DMS114 treated with DMSO at 0.1 percent for 48 hours (cell line): ENCODE measurements around the gene GEN1.

Source experiments
- DNase-seq: peaks from one replicate; lab custom pipeline; 2025; ENCODE audit not compliant: unreplicated experiment; lab: John Stamatoyannopoulos, UW

The GEN1 gene

DNA sequence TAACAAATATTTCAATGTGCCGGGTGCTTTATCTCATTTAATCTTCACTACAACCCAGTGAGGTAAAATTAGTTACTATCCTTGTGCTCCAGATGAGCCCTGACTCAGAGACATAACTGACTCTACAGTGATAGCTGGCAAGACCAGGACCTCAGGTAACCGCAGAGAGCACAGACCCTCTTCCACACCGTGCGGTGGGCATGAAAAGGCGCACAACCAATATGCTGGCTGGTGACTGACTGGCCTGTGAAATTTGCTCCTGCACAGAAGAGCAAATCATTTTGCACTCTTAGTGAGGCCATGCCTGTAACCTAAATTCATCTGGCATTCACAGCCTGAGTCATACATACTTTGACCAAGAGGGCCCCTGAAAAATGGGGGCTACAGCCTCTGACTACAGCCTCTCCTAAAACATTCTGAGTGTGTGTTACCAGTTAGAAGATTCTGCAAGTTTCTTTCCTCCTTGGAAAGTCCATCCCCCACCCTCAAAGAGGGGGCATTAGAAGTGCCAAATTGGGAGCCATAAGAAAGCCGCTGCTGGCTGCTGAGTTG is 39.9 kb downstream of the GEN1 start:
- no peak for DNase-seq

DNA sequence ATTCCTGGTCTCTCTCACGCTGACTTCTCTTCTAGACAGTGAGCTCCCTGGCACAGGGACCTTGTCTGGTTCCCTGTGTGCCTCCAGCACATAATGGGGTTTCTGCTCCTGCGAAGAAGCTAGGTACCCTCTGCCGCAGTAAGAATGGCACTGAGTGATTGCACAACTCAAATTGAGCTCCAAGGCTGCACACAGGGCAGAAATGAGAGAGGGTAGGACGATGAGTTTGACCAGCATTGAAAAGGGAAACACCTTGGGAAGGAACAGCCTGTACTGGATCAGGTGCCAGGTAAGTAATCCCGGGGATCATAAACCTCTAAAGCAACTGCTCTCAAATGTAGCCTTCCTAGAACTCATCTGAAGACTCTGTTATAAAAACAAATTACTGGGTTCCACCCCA is 41.4 kb downstream of the GEN1 start:
- no peak for DNase-seq

DNA sequence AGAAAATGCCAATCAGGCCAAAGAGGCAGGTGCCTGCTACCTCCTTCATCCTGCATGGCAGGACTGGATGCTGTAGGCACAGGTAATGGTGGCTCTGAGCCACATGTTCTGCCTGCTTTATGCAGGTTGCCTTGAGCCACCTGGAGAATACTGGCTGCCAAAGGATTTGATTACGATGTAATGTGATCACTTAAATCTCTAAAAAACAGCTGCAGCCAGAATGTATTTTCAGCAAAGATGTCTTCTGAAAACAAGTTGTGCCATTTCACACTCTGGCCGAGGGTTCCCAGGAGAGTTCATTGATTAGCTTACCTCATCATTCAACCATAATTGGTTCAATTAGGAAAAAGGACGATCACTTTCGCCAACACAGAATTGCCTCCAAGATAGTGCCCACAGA is 44.4 kb downstream of the GEN1 start:
- no peak for DNase-seq

DNA sequence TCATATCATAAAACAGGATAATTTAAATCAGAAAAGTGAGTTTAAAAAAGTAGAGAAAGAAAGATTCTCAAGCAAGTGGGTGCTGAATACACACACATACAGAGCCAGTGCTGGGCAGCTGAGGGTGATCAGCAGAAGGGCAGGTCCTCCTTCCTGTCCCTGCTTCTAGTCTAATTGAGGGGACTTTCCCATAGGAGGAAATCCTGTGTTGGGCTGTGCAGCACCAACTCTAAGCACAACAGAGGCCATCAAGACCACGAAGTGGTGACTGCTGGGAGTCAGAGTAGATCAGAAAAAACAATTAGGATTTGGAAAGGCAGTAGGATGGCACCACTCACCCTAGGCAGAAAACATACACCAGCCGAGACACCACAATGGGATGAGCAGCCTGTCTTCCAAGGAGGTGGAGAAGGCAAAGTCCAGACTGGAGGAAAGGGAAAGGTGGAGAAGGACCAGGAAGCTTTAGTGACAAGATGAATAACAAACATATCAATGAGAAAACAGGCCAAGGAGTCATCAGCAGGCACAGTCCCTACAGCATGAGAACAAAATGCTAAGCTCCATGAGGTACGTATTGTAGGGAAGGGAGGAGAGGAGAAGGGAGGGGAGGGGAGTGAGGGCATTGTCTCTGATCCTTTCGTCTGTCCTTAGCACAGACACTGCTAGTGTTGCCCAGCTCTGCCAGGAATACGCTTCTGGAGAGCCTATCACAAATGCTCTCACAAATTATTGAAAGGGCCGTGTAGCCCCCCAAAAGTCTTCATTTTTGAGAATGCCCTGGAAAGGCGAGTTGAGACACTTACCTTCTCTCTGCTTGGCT is 45.6 kb downstream of the GEN1 start:
- no peak for DNase-seq

DNA sequence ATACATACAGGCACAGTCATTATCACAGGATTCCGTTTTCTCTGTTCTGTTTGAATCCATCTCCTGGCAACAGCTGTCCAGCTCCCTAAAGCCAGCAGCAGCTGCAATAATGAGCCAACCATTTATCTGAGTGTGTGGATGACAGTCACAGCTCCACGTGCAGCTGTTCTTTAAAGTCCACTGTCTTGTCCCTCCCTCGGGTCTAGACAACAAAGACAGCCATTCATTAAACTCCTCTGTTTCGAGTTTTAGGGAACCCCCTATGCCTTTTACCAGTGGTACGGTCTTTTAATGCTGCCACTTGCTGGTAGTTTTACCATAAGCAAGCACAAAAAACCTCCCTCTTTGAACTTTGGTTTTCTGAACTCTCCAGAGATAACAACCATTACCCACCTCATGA is 46.3 kb downstream of the GEN1 start:
- DNase-seq = no peak

DNA sequence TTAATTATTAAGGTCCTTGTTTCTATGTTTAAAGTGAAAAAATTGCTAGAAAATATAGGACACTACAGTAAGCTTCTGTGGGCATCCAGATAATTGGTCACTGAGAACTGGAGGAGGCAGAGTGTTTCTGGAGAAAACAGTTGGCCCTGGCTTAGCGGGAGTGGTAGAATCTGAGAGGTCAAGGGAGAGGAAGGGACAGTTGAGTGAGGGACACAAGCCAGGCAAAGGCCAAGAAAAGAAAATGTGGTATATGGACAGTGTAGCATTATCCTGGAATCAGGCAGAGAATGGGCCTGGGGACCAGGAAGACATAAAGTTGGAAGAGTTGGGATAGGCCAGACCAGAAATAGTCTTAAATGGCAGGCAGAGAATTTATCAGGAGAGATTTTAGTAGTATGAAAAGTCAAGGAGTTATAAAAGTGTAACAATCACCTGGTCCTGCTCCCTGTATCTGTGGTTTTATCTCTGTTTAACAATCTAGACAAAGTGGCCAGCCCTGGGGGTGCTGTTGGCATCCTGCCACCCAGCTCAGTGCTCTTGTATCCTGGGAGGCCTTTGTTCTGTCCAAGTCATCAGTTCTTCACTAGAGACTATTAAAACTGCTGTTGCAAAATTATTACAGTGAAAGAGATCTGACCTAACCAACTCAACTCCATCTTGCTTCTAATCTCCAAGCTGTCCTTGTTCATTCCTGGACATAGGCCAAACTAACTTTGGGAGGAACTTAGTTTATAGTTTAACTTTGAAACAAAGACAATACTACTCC is 46.9 kb downstream of the GEN1 start:
- DNase-seq = no peak

DNA sequence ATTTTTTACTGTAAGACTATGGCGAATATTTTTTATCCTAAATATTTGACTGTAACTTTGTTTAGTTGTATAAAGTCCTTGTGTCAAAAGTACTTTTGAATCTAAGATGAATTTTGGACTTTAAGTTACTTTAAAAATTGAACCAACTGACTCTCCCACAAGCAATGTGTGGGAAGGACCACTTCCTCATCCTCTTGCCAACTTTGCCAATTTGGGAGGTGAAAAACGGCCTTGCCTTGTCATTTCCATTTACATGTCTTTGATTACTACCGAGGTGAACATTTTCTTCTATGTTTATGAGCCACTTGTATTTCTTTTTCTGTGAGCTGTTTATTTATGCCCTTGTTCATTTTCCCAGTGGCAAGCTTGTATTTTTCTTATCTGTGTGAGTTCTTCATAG is 49.6 kb downstream of the GEN1 start:
- no peak for DNase-seq

DNA sequence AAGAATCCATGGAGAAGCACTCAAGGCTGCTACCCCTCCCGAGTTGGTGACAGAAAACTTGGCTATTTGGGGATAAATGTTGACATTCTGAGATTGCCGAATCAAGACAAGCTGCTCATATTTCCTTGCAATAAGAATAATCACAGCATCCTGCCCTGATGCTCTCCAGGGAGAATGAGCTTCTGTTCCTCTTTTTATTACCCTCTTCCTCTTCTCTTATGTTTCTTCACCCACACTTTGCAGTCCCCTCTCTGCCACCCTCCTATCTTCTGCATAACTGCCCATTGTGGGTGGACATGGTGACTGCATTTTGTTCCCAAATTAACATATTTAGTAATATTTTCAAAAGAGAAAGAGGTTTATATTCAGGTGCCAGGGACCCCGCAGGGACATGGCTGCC is 50.4 kb downstream of the GEN1 start:
- DNase-seq = no peak

DNA sequence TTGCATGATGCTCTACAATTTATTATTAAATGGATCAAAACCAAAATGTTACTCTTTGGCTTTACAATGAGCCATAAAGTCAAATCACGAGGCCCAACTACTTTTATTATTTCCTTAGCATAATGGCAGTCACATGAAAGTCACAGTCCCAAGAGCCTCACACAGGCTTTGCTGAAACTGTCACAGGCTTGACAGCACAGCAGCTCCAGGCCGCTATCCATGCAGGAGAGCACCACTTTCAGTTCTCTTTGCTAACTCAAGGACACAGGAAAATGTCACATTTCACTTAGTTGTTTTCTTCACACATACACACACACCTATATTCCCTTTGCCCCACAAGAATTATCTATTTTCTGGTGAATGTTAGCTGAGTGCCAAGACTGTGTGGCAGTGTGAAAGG is 51.2 kb downstream of the GEN1 start:
- no peak for DNase-seq

DNA sequence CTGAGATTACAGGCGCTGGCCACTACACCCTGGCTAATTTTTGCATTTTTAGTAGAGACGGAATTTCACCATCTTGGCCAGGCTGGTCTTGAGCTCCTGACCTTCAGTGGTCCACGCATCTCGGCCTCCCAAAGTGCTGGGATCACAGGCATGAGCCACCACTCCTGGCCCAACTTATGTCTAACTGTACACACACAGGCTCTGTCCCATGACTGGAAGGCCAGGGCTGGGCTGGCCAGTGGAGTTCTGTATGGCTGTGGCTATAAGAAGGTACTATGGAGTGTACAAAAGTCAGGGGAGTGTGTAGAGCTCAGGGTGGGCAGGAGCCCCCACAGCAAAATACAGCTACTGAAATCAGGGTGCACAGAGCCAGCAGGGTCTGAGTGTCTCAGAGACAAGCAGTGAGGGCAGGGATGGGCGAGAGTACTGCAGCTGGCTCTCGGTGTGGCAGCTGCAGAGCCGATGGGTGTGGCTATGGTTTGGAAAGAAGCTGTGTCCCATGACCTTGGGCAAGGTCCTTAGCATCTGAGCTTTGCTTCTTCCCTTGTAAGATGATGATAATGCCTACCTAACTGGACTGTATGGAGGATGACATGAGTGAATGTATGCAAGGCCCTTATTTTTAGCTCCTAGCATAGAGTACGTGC is 51.9 kb downstream of the GEN1 start:
- no peak for DNase-seq

DNA sequence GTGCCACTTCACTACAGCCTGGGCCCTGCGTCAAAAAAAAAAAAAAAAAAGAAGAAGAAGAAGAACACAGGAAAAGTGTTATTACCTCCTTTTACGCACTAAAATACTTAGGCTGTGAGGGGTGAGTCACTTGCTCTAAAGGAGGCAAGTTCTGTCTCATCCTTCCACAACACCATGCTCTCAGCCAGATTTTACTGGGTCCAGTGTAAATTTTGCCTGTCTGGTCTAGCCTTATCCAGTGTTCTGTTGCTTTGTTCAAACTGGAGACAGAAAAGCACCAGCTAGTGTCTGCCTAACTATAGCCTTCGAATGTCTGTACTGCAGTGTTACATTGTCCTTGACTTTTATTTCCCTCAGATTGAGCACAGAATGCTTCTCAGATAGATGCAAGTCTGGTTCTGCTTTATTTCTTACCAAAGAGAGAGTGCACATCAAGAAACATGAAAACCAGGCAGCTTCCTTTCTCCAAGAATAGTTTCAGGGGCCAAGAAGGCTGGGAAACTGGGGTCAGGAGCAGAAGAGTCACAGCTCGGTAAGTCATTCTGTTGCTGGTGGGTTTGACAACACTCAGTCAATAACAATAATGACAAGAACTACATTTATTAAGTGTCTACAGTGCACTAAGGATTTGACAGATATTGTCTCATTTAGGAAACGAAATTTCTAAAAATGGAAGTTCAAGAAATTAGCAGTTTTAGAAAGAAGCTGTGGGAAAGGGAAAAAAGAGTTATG is 59.2 kb downstream of the GEN1 start:
- no peak for DNase-seq

DNA sequence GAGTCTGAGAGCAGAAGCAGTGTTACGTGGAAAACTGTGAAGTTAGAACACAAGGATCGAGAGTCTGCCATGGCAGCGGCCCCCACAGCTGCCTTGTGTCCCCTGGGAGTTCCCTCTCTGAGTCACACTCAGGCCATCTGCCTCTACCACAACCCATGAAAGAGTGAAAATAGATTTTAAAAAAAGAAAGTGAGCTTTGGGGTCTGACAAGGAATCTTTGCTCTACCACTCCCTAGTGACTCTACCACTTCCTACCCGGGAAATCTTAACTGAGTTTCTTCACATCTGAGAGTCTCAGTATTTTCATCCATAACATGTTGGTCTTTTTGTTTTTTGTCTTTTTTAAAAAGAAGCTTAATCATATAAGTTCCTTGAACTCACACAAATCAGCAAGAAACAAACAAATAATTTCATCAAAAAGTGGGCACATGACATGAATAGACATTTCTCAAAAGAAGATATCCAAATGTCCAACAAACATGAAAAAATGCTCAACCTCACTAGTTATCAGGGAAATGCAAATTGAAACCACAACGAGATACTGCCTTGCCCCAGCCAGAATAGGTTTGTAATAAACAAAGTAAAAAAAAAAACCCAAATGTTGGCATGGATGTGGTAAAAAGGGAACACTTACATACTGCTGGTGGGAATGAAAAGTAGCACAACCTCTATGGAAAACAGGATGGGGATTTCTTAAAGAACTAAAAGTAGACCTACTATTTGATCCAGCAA is 60.0 kb downstream of the GEN1 start:
- DNase-seq = no peak

DNA sequence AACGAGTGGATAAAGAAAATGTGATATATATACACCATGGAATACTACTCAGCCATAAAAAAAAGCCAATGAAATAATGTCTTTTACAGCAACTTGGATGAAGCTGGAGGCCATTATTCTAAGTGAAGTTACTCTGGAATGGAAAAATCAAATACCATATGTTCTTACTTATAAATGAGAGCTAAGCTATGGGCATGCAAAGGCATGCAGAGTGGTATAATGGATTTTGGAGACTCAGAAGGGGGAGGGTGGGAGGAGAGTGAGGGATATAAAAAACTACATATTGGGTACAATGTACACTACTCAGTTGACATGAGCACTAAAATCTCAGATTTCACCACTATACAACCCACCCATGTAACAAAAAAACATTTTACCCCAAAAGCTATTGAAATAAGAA is 60.7 kb downstream of the GEN1 start:
- DNase-seq = no peak

DNA sequence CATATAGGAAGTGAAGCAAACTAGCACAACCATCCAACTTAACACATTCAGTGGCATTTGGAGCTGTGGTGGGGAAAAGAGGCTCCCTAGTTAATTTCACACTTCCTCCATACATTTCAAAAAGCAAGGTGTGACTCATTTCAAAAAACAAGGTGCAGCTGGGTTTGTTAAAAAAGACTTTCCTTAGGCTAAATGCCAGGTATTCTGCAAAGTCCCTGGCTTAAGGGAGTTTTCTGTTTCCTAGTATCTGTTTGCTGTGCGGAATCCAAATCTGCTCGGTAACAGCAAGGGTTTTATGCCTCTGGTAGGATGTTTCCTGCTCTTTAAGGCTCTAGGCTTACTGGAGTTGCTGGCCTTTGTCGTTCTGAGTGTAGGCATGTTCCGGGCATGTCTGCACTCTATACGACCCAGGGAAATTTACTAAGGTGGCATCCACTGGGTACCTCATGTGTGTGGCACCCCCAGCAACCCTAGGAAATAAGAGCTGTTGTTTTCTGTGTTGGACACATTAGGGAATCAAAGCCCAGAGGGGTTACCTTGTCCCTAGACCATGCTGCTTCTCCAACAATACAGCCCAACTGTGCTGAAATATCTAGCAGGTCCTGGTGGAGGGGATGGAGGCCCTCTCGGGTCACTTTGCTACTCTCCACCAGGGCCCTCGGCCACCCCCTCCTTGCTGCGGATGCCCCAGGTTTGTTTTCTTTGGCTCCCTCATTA is 61.7 kb downstream of the GEN1 start:
- DNase-seq = no peak

DNA sequence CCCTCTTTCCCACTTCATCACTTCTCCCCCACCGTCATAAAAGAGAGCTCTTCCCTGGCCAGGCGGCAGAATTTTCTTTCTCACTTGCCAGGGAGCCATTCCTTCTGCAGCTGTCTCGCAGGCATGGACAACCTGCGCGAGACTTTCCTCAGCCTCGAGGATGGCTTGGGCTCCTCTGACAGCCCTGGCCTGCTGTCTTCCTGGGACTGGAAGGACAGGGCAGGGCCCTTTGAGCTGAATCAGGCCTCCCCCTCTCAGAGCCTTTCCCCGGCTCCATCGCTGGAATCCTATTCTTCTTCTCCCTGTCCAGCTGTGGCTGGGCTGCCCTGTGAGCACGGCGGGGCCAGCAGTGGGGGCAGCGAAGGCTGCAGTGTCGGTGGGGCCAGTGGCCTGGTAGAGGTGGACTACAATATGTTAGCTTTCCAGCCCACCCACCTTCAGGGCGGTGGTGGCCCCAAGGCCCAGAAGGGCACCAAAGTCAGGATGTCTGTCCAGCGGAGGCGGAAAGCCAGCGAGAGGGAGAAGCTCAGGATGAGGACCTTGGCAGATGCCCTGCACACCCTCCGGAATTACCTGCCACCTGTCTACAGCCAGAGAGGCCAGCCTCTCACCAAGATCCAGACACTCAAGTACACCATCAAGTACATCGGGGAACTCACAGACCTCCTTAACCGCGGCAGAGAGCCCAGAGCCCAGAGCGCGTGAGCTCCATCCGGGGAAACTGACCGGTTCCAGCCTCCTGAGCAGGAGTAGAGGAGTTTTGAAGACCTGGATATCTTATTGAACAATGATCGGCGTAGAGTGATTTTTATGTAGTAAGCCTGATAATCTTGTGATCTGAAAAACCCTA is 62.7 kb downstream of the GEN1 start, which contains the start of gene MSGN1:
MSGN1 (plus strand) TSS at position 65 of the 850 bp plus-strand sequence; CDS start at position 124, 59 bp downstream.
- no peak for DNase-seq

DNA sequence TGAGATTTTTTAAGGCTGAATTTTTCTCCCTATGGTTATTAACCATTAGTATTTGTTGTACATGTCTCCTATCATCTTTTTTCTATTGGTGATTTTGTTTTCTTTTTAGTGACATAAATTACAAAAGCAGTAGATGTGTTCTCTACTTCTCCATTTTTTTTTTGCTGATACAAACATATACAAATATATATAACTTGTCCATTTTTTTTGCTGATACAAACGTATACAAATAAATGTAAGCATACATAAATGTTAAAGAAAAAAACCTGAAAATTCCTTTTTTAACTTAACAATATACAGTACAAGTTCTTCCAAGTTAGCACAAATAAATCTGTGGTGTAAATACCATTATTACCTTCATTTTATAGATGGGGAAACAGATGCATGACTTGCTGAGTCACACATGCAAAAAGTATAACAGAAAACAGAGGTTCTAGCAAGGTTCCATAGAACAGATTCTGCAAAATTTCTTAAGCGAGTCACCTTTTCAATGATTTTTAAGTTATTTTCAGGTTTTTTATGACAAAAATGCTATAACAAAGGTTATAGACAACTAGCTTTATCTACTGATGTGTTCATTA is 64.4 kb downstream of the GEN1 start:
- no peak for DNase-seq

DNA sequence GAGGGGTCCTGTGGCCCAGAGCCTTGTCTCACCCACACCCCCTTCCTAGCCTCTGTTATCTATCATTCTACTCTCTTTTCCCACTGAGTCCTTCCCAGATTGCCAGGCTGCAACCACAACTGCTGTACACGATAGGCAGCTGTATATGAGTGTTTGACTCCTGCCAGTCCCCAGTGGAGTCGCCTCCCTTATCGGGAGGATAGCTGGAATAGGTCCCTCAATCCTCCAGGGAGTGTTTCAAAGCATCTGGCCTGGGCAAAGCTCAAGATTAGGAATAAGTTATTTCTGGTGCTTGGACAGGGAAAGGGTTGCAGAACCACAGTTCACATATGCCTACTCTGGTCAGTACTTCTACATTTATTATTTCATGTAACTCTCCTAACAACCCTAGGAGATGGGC is 67.1 kb downstream of the GEN1 start:
- no peak for DNase-seq
